GM12891 (cell line): Measurements from ENCODE around the gene BOC.

Experiments used
- PAX5 ChIP-seq: IDR thresholded peaks from 2 replicates; pipeline ENCODE4 v1.6.1; 2011; ENCODE audit warnings: low read length, moderate library complexity, mild to moderate bottlenecking; ENCODE audit not compliant: insufficient read depth, severe bottlenecking
- POLR2A ChIP-seq: IDR thresholded peaks from 2 replicates; pipeline ENCODE4 v1.6.1; 2011; ENCODE audit warnings: low read depth, low read length, control low read depth
- POLR2AphosphoS5 ChIP-seq: IDR thresholded peaks from 2 replicates; pipeline ENCODE4 v1.6.1; 2011; ENCODE audit warnings: low read depth, low read length, control low read depth
- TAF1 ChIP-seq: IDR thresholded peaks from 2 replicates; pipeline ENCODE4 v1.6.1; 2011; ENCODE audit warnings: low read depth, low read length, control low read depth

DNA sequence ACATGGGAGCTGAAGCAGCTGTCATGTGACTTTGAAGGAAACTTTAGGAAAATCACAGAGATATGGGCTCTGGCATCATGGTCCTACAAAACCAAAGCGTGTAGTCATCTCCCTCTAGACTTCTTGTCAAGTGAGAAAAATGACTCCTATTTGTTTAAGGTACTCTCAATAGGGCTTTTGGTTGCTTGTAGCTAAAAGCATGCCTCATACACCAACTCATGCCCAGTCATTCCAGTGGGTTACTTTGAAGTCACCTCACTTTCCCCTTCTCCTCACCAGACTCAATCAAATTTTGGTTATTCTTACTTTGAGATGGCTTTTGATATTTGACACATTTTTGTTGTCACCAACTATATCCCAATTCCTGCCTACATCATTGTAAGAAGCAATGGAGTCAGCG, 81.6 kb downstream of the BOC start:
- TF ChIP-seq POLR2A (no peak), TAF1 (no peak), POLR2AphosphoS5 (no peak), PAX5 (no peak)
